PC-3 (cell line): ENCODE data around the gene ICOSLG.
"Not testable (repeated sequence)": the region's sequence is repeated elsewhere in the genome, so short reads cannot be mapped to it uniquely, and the experiment has no call there.

Source experiments
- CTCF ChIP-seq: fragments of 300-600 bp; sonication (generic); conservative IDR thresholded peaks from 2 replicates; pipeline ENCODE4 v1.5.1; 2017; ENCODE audit warnings: antibody characterized with exemption, low read depth, mild to moderate bottlenecking, low read length
- EZH2 ChIP-seq: fragments of 300-600 bp; sonication (generic); IDR thresholded peaks from one replicate; pipeline ENCODE4 v1.6.1; 2017; ENCODE audit warnings: antibody characterized with exemption, mild to moderate bottlenecking, low read length; ENCODE audit not compliant: unreplicated experiment
- EZH2phosphoT487 ChIP-seq: fragments of 300-600 bp; sonication (generic); IDR thresholded peaks from 2 replicates; pipeline ENCODE4 v1.6.1; 2018; ENCODE audit warnings: mild to moderate bottlenecking, antibody characterized with exemption, low read length, borderline replicate concordance

GRCh38 chr21:44225605-44226004 lies 15.1 kb downstream of the ICOSLG start:
- TF ChIP-seq CTCF, EZH2, EZH2phosphoT487: not testable (repeated sequence)
